Naive thymus-derived CD8-positive, alpha-beta T cell (primary cell): ENCODE measurements around the gene SYTL5. TPM values are rescaled to one million over a fixed set of nuclear protein-coding genes. Genes with fewer than 3 reads are reported as not detected.

Experiments
- ATAC-seq, 2 donors: fragments of 150-1000 bp; cut with Tn5 transposase in 1 of 2; sonication (Bioruptor Pico), chemical (Tn5 transposase) in 1 of 2; 1 replicate in 1 of 2; 2 replicates in 1 of 2; pipeline ENCODE4 v1.10.0; 2021; ENCODE audit warnings: mild to moderate bottlenecking in 2 of 2, moderate library complexity in 2 of 2
- POLR2A ChIA-PET: fragments of 350-600 bp; sonication (Branson Sonifier 250); formaldehyde crosslinking; loops from one replicate; lab custom pipeline; 2021; ENCODE audit warnings: antibody characterized with exemption; lab: Charles Lee
- DNase-seq, 10 donors: peaks; one replicate each; pipeline versions ENCODE4 v3.0.0 to v3.0.0-alpha.2; 2020 to 2022
- H3K27ac Mint-ChIP-seq, 10 donors: one replicate each; pipeline ENCODE4 v1.8.0; 2020 to 2022; ENCODE audit warnings: mild to moderate bottlenecking in 10 of 10, mixed read lengths in 10 of 10, moderate library complexity in 4 of 10, inconsistent platforms in 1 of 10
- H3K27me3 Mint-ChIP-seq, 5 donors: one replicate each; pipeline ENCODE4 v1.8.0; 2021 to 2022; ENCODE audit warnings: mixed read lengths in 5 of 5
- H3K36me3 Mint-ChIP-seq, 3 donors: one replicate each; pipeline ENCODE4 v1.8.0; 2020 to 2022; ENCODE audit warnings: mixed read lengths in 3 of 3, mild to moderate bottlenecking in 2 of 3, inconsistent platforms in 1 of 3
- H3K4me1 Mint-ChIP-seq, 4 donors: one replicate each; pipeline ENCODE4 v1.8.0; 2021 to 2022; ENCODE audit warnings: mixed read lengths in 4 of 4
- H3K4me3 Mint-ChIP-seq, 10 donors: one replicate each; pipeline ENCODE4 v1.8.0; 2020 to 2022; ENCODE audit warnings: mild to moderate bottlenecking in 10 of 10, mixed read lengths in 10 of 10, moderate library complexity in 6 of 10, inconsistent platforms in 1 of 10
- H3K9me3 Mint-ChIP-seq, 9 donors: one replicate each; pipeline ENCODE4 v1.8.0; 2020 to 2022; ENCODE audit warnings: mixed read lengths in 9 of 9, mild to moderate bottlenecking in 3 of 9, inconsistent platforms in 1 of 9, moderate library complexity in 1 of 9
- polyA plus RNA-seq, 3 donors: library from polyadenylated mRNA; unstranded; fragments of 300-500 nt; fragmentation: Illumina TruSeq; gene quantifications; one replicate each; pipeline ENCODE4 v1.2.3, GENCODE V29; 2021
- total RNA-seq, 8 experiments: library from RNA in 2 of 8; stranded (reverse) in 2 of 8; gene quantifications; one replicate each; pipeline ENCODE4 v1.2.3 and lab custom pipeline; 2021 to 2026

Gene SYTL5
- total and polyA plus RNA-seq, 5 experiments from 2014 or later = not detected

DNA sequence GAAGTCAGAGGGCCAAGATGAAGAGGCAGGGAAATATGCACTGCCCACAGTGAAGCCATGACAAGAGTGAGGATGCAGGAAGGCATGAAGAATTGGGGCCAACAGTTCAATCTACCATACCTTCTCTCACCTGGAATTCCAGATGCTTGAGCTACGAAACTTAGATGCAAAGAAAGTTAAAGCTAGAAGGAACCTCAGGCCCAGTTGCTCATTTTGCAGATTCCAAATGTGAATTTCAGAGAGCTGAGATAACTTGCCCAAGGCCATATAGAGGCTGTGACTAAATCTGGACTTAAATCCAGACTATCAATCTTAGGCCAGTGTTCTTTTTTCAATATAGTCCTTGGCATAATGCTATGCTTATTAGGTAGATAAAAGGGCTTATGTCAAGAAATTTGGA, 121.6 kb downstream of the SYTL5 start:
- no peak overlapping the region for H3K4me3 Mint-ChIP-seq
- no peak overlapping the region for H3K27ac Mint-ChIP-seq
- H3K9me3 Mint-ChIP-seq = no peaks in the 10 kb centered on the region
- ATAC-seq (no peak), DNase-seq (no peak)
- POLR2A ChIA-PET = no interaction called here
- peaks cover 0 to 10% (median 1%) of the 10 kb centered on the region in 5 donors for H3K27me3 Mint-ChIP-seq
- no peaks in the 10 kb centered on the region for H3K4me1 Mint-ChIP-seq
- H3K36me3 Mint-ChIP-seq = no peaks in the 10 kb centered on the region

DNA sequence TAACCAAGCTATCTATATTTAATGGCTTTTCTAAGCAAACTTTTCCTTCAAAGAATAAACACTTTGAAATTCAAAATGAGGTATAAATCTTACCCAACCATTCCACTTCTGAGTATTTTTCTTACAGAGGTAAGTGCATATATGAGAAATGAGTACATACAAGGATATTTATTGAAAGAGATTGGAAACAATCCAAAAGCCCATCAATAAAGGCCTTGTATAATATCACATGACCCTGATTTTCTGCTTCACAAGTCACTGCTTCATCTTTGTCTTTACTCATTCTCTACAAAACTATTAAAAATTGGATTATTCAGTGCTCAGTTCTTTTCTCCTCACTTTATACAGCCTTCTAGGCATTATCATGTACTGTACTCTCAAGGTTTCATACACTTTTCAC, 123.0 kb downstream of the SYTL5 start:
- no peak overlapping the region for H3K27ac Mint-ChIP-seq
- H3K36me3 Mint-ChIP-seq = no peaks in the 10 kb centered on the region
- POLR2A ChIA-PET = no interaction called here
- DNase-seq = no peak
- H3K4me1 Mint-ChIP-seq = no peaks in the 10 kb centered on the region
- no peak overlapping the region for H3K4me3 Mint-ChIP-seq
- no peak for ATAC-seq
- H3K27me3 Mint-ChIP-seq = peaks cover 0 to 12% (median 1%) of the 10 kb centered on the region in 5 donors
- no peaks in the 10 kb centered on the region for H3K9me3 Mint-ChIP-seq

DNA sequence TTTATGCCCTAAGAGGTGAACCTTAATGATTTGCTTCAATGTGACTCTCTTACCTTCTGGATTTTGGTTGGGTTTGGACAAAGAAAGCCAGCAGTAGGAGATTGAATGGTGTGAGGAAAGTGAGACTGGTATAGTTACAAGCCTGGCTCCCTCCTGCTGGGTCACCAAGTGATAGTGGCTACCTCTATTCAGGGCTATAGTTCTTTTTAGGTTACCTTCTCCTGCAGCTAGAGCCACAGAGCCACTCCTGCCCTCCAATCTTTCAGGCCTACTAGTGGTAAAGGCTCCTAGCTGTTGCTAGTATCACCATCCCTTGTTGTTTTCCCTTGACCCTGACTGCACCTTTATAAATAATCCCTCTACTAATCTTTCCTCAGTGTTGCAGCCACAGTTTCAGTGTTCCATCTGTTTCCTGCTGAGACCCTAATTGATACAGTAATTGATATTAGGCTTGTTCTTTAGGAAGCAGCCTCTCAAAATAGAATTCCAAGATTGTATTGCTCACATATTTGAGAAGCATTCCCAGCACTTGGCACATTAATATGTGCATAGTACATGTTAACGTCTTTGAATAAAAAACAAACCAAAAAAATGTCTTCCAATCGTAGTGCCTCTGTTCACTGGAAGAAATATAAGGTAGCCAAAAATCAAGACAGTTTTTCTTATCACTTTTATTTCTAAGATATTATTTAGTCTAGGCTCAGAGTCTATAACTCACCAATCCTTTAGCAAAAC, 132.0 kb downstream of the SYTL5 start:
- POLR2A ChIA-PET = no interaction called here
- H3K27ac Mint-ChIP-seq = no peak overlapping the region
- H3K4me3 Mint-ChIP-seq = no peak overlapping the region

DNA sequence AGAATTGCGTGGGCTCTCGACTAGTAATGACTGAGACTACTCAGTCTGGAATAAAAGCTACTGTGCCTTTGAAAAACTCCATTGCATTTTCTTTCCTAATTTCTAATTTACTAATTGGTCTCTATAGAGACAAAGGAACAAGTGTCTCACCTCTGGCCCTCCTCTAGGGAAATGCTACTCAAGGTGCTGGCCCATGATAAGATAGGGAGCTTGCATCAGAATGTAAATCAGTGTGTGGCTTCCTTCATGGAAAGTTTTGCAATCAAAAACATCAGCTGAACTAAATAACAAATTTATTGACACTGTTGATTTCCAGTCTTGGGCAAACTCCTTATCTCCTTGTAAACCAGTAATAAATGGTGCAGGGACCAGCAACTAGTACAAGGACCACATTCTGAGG, 132.5 kb downstream of the SYTL5 start:
- Mint-ChIP-seq H3K36me3 (no peaks in the 10 kb centered on the region), H3K9me3 (no peaks in the 10 kb centered on the region), H3K4me3 (no peak overlapping the region), H3K27ac (no peak overlapping the region), H3K27me3 (peaks cover 0 to 7% (median 1%) of the 10 kb centered on the region in 5 donors), H3K4me1 (no peaks in the 10 kb centered on the region)
- DNase-seq (no peak), ATAC-seq (no peak)
- POLR2A ChIA-PET = no interaction called here

More for the DNA sequence above, 132.0 kb downstream of the SYTL5 start:
- no peak for DNase-seq
- Mint-ChIP-seq H3K36me3 (no peaks in the 10 kb centered on the region), H3K9me3 (no peaks in the 10 kb centered on the region), H3K4me1 (no peaks in the 10 kb centered on the region), H3K27me3 (peaks cover 0 to 7% (median 1%) of the 10 kb centered on the region in 5 donors)
- no peak for ATAC-seq

DNA sequence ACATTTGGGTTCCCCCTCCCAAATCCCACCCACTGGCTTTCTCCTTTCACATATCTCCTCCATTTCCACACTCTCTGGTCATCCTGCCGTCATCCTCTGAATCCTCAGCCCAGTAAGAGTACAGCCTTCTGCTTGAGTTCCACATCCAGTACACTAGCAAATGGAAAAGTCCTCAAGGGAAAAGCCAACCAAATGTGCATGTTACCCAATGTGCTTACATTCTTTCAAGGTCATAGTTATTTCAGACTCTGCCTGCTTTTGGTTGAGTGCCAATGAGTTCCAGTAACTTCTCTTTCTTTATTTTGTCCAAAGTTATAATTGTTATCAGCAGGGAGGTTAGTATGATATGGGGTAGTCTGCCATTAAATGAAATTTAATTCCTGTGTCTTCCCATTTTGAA, 136.3 kb downstream of the SYTL5 start:
- no peaks in the 10 kb centered on the region for H3K36me3 Mint-ChIP-seq
- no peak for ATAC-seq
- H3K27me3 Mint-ChIP-seq = peaks cover 4 to 14% (median 8%) of the 10 kb centered on the region in 5 donors
- no peak overlapping the region for H3K4me3 Mint-ChIP-seq
- POLR2A ChIA-PET = no interaction called here
- no peak for DNase-seq
- H3K9me3 Mint-ChIP-seq = peaks cover 0 to 2% (median 0%) of the 10 kb centered on the region in 9 donors
- no peaks in the 10 kb centered on the region for H3K4me1 Mint-ChIP-seq
- H3K27ac Mint-ChIP-seq = no peak overlapping the region

DNA sequence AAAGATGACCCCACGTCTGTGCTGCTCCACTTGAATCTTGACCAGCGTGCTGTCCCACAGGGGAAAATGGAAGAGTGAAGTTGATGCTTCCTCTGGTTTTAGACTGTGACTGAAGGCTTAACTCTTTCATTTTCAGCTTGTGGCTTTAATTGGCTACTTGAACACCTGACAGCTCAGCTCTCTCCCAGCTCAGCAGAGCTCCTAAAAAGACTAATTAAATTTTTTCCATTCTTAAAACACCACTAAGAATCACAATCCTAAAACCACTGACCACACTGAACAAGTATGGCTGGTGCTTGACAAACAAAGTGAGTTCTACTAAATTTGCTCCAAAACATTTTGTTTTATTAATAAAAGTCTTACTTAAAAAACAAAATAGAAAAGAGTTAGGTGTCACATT, 142.7 kb downstream of the SYTL5 start:
- Mint-ChIP-seq H3K9me3 (peaks cover 0 to 2% (median 0%) of the 10 kb centered on the region in 9 donors), H3K27me3 (peaks cover 3 to 26% (median 10%) of the 10 kb centered on the region in 5 donors), H3K27ac (no peak overlapping the region), H3K4me1 (no peaks in the 10 kb centered on the region), H3K4me3 (no peak overlapping the region), H3K36me3 (no peaks in the 10 kb centered on the region)
- DNase-seq = no peak
- POLR2A ChIA-PET = no interaction called here
- no peak for ATAC-seq

DNA sequence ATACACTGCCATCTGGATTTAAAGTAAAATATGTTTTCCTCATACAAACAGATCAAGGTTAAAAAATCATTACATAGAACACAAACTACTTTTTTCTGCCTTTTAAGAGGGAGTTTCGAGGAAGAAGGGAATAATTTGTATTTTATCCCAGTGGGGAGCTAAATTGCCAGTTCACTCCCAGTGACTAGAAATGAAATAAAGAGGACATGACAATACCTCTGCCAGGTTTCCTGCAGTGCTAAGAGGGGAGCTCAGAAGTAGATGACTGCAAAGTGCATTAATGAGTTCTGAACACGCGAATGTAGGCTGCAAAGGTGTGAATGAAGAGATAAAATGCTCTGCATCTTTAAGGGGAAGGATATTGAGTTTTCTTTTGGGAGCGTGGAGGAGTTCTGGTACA, 144.6 kb downstream of the SYTL5 start:
- DNase-seq (no peak), ATAC-seq (no peak)
- POLR2A ChIA-PET = no interaction called here
- H3K27me3 Mint-ChIP-seq = peaks cover 0 to 12% (median 3%) of the 10 kb centered on the region in 5 donors
- no peak overlapping the region for H3K27ac Mint-ChIP-seq
- H3K4me3 Mint-ChIP-seq = no peak overlapping the region
- no peaks in the 10 kb centered on the region for H3K36me3 Mint-ChIP-seq
- H3K4me1 Mint-ChIP-seq = no peaks in the 10 kb centered on the region
- H3K9me3 Mint-ChIP-seq = no peaks in the 10 kb centered on the region

DNA sequence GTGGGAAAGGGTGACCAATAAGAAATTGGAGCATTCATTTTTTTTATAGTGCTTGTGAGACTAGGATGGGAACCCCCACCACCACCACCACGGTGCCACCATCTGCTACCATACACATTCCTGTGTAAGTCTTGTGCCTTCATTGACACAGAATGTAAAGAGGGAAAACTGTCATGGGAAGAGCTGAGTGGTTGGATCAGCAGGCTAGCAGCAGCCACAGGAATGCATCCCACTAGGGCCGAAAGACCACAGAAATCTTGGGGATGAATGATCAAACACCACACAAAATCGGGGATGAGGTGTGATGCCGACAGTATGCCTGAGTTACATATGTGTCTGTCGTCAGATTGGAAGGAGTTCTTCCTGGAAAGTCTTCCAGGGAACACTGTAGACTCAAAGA, 145.1 kb downstream of the SYTL5 start:
- no peak for ATAC-seq
- H3K36me3 Mint-ChIP-seq = no peaks in the 10 kb centered on the region
- no peak overlapping the region for H3K4me3 Mint-ChIP-seq
- H3K9me3 Mint-ChIP-seq = no peaks in the 10 kb centered on the region
- POLR2A ChIA-PET = no interaction called here
- H3K4me1 Mint-ChIP-seq = no peaks in the 10 kb centered on the region
- H3K27ac Mint-ChIP-seq = no peak overlapping the region
- peaks cover 0 to 12% (median 2%) of the 10 kb centered on the region in 5 donors for H3K27me3 Mint-ChIP-seq
- no peak for DNase-seq

DNA sequence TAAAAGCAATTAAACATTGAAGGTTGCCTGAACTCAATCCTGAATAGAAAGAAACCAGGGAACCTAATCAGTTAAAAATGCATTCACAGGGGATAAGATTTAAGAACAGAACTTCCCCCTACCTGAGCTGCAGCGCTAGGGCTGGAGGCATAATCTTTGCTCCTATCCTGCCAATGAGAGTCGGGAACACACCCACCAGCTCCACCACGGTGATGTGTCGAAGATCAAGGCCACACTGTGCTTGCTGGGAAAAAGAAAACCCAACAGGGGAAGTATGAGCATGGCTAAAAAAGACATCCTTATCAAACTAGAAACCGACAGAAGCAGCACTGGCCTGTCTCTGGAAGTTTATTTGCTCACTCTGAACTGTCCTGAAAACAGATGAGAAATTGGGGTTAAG, 148.0 kb downstream of the SYTL5 start:
- DNase-seq (no peak), ATAC-seq (no peak)
- POLR2A ChIA-PET = no interaction called here
- Mint-ChIP-seq H3K9me3 (no peaks in the 10 kb centered on the region), H3K27me3 (peaks cover 0 to 12% (median 2%) of the 10 kb centered on the region in 5 donors), H3K27ac (no peak overlapping the region), H3K36me3 (no peaks in the 10 kb centered on the region), H3K4me3 (no peak overlapping the region), H3K4me1 (no peaks in the 10 kb centered on the region)

DNA sequence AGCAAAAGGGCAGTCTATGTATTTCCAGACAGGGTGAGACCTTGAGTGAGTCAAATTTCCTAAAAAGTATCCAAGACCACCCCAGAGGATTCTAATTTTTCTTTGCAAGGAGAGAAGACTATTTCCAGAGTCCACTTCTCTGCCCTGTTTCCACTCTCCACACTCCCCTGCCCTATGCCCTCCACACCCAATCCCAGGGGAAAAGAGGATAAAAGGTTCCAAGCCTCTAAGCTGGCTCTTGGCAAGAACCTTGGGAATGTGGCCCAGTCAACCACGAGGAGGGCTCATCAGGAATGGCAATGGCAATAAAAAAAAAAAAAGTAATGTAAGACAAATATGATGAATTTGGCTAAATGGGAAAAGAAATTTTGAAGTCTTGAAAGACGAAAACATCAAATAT, 148.5 kb downstream of the SYTL5 start:
- no peaks in the 10 kb centered on the region for H3K4me1 Mint-ChIP-seq
- no peak overlapping the region for H3K27ac Mint-ChIP-seq
- ATAC-seq (no peak), DNase-seq (no peak)
- POLR2A ChIA-PET = no interaction called here
- H3K36me3 Mint-ChIP-seq = no peaks in the 10 kb centered on the region
- H3K27me3 Mint-ChIP-seq = peaks cover 0 to 12% (median 2%) of the 10 kb centered on the region in 5 donors
- no peaks in the 10 kb centered on the region for H3K9me3 Mint-ChIP-seq
- H3K4me3 Mint-ChIP-seq = no peak overlapping the region

DNA sequence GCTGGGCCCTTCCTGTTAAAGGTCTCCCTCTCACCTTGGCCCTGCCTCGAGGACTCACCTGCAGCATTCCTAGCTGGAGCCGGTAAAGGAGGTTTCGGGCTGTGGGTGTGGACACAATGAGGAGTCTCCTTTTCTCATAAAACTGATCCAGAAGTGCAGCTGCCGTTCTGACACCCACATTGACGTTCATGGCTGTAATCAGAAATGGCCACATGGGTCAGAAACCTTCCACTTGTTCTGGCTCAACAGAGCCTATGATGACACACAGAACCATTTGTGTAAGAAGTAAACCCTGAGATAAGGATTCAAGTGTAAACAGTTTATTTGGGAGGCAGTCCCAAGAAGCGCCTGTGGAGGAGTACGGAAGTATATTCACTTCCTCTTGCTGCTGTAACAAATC, 150.5 kb downstream of the SYTL5 start:
- DNase-seq (no peak), ATAC-seq (no peak)
- Mint-ChIP-seq H3K4me1 (no peaks in the 10 kb centered on the region), H3K4me3 (no peak overlapping the region), H3K27ac (no peak overlapping the region), H3K9me3 (no peaks in the 10 kb centered on the region), H3K36me3 (no peaks in the 10 kb centered on the region), H3K27me3 (peaks cover 0 to 2% (median 0%) of the 10 kb centered on the region in 5 donors)
- POLR2A ChIA-PET = no interaction called here

DNA sequence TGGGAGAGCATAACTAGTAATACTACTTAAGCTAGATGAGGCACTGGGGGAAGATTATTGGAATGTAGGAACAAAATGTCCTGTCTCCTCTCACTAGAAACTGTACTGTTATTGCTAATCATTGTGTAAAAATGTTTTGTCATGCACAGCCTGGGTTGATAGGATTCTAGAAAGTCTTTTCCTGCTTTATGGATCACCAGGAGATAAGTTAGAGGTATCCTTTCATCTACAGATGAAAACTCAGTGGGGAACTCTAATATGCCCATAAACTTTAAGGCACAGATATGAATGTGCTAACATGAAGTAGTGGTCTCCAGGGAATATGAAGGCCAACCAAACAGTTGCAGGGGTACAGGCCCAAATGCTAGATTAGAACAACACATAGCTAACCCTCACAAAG, 156.8 kb downstream of the SYTL5 start:
- POLR2A ChIA-PET = no interaction called here
- DNase-seq = no peak
- Mint-ChIP-seq H3K36me3 (no peaks in the 10 kb centered on the region), H3K4me3 (no peak overlapping the region), H3K4me1 (no peaks in the 10 kb centered on the region), H3K9me3 (no peaks in the 10 kb centered on the region), H3K27ac (no peak overlapping the region), H3K27me3 (peaks cover 0 to 3% (median 0%) of the 10 kb centered on the region in 5 donors)
- ATAC-seq = no peak

DNA sequence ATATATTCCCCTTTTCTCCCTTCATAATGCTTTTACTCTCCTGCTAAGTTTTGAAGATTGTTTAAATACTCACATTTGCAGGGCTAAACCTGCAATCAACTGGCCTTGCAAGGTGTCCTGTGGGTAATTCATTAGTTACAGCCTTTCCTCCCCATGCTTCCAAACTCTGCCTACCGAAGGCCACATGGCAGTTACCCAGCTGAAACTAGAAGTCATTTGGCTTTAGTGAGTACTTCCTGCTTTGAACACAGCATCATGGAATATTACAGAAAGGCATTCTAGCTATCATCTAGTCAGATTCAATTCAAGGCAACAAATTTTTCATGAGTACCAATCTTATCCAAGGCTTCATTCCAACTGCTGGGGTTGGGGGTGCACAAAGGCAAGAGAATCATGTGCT, 158.7 kb downstream of the SYTL5 start:
- Mint-ChIP-seq H3K36me3 (no peaks in the 10 kb centered on the region), H3K27ac (no peak overlapping the region), H3K9me3 (no peaks in the 10 kb centered on the region), H3K4me3 (no peak overlapping the region), H3K27me3 (peaks cover 0 to 4% (median 0%) of the 10 kb centered on the region in 5 donors), H3K4me1 (no peaks in the 10 kb centered on the region)
- POLR2A ChIA-PET = no interaction called here
- no peak for DNase-seq
- ATAC-seq = no peak
